ENCODE measurements around the gene CR1. TPM values are rescaled to one million over a fixed set of nuclear protein-coding genes. Genes with fewer than 3 reads are reported as not detected.

CR1 gene
- total and polyA plus RNA-seq, 2 of the 4 experiments (the other 2 are of a cell fraction): not detected

DNA sequence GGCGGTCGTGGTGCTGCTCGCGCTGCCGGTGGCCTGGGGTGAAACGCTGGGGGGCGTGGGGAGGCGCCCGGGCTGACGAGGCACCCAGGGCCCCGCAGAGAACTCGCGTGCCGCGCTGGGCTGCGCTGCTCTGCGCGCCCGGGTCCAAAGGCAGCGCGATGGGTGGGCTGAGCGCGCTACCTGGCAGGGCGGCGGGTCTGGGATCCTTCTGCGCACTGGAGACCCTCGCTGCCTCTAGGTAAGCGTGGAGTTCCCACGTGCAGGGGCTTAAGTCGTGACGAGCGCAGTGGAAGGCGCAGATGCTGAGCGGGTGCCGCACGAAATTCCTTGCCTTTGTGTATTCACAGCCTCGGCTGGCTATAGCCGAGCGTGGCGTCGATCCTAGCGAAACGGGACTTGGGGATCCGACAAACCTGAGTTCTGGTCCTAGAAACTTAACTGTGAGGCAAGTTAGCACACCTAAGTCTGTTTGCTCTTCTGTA lies 173.6 kb downstream of the CR1 start:
- Histone ChIP-seq H3K27ac (ENCODE audit: insufficient read depth, low read length) (no peak overlapping the region), H3K4me1 (ENCODE audit: control insufficient read depth, insufficient read depth, low read length) (no peaks in the 10 kb centered on the region), H3K4ac (ENCODE audit: low read depth, low read length) (no peak overlapping the region), H2BK5ac (ENCODE audit: low read depth, low read length, poor library complexity, severe bottlenecking) (no peak overlapping the region), H3K4me2 (ENCODE audit: low read depth, low read length) (no peak overlapping the region), H3K79me1 (ENCODE audit: low read depth in 1 of 2, low read length in 2 of 2) (no peaks in the 10 kb centered on the region), H3K27me3 (ENCODE audit: control insufficient read depth, insufficient read depth, low read length) (peaks cover 18% of the 10 kb centered on the region), H2BK120ac (ENCODE audit: low read depth, low read length) (no peak overlapping the region), H3K9me3 (ENCODE audit: control insufficient read depth, insufficient read depth, low read length) (no peaks in the 10 kb centered on the region), H3K9ac (ENCODE audit: low read depth, low read length) (no peak overlapping the region), H3K14ac (replicated peaks; ENCODE audit: low read depth, low read length) (no peak overlapping the region), H4K20me1 (ENCODE audit: insufficient read depth, low read length) (no peaks in the 10 kb centered on the region), H2AFZ (replicated peaks; ENCODE audit: low read length, poor library complexity) (no peak overlapping the region), H2BK15ac (ENCODE audit: low read depth, low read length) (no peak overlapping the region), H3K4me3 (ENCODE audit: insufficient read depth, low read depth, low read length) (no peak overlapping the region), H4K8ac (ENCODE audit: low read depth in 2 of 2, low read length in 2 of 2) (no peak overlapping the region), H3K56ac (ENCODE audit: extremely low read depth, insufficient read depth, low read length) (no peak overlapping the region), H3K36me3 (ENCODE audit: control insufficient read depth, insufficient read depth, low read length) (no peaks in the 10 kb centered on the region), H2AK9ac (replicated peaks; ENCODE audit: low read depth, low read length, poor library complexity) (no peak overlapping the region), H2AK5ac (ENCODE audit: low read depth, low read length) (no peak overlapping the region), H3K18ac (ENCODE audit: low read depth, low read length) (no peak overlapping the region), H3K9me1 (ENCODE audit: insufficient read depth, low read length) (no peaks in the 10 kb centered on the region), H2BK20ac (ENCODE audit: low read depth, low read length) (no peak overlapping the region), H4K5ac (ENCODE audit: low read depth, low read length) (no peak overlapping the region), H4K91ac (ENCODE audit: insufficient read depth, low read depth, low read length) (no peak overlapping the region), H3K23ac (ENCODE audit: low read depth, low read length) (no peak overlapping the region)
- 22% methylated on average over 23 of the region's 44 CpGs; no CpG with 5 or more reads in 1 of the 2 experiments for WGBS, 2 experiments (ENCODE audit: extremely low coverage in 2 of 2, insufficient read length in 1 of 2)
- ChIA-PET POLR2A (ENCODE audit: unreplicated experiment) (no interaction called here), CTCF (no interaction called here)
- dilution Hi-C loops (cut with HindIII; ENCODE audit: low sequenced_read_pairs, unreplicated experiment): no loop called here
- no TSS peak for BruUV-seq (replicated peaks)
- ATAC-seq (ENCODE audit: low read depth) (no peak), DNase-seq (no peak)
- TF ChIP-seq RAD21 (IDR thresholded peaks at IDR 0.05; ENCODE audit: low read length) (no peak), BHLHE40 (IDR thresholded peaks at IDR 0.05; ENCODE audit: low read depth, low read length) (no peak), FOS (IDR thresholded peaks at IDR 0.05; ENCODE audit: low read depth, low read length) (no peak), MXI1 (IDR thresholded peaks at IDR 0.05; ENCODE audit: borderline replicate concordance, low read depth, low read length) (no peak), ELK1 (IDR thresholded peaks at IDR 0.05; ENCODE audit: borderline replicate concordance, low read depth, low read length) (no peak), RFX5 (IDR thresholded peaks at IDR 0.05; ENCODE audit: low read depth, low read length) (no peak), SMC3 (IDR thresholded peaks at IDR 0.05; ENCODE audit: low read depth, low read length) (no peak), NFE2L2 (IDR thresholded peaks at IDR 0.05; ENCODE audit: low read depth, low read length) (no peak), POLR2A (IDR thresholded peaks at IDR 0.05; ENCODE audit: low read depth, low read length) (no peak), MAZ (IDR thresholded peaks at IDR 0.05; ENCODE audit: borderline replicate concordance, low read depth, low read length) (no peak), CEBPB (IDR thresholded peaks at IDR 0.05; ENCODE audit: low read depth, low read length) (no peak), RCOR1 (IDR thresholded peaks at IDR 0.05; ENCODE audit: insufficient replicate concordance, low read length) (no peak), MAFK (IDR thresholded peaks at IDR 0.05; ENCODE audit: low read depth, low read length) (no peak), CHD1 (IDR thresholded peaks at IDR 0.05; ENCODE audit: low read depth, low read length) (no peak)
- TF ChIP-seq, protein P1, sequence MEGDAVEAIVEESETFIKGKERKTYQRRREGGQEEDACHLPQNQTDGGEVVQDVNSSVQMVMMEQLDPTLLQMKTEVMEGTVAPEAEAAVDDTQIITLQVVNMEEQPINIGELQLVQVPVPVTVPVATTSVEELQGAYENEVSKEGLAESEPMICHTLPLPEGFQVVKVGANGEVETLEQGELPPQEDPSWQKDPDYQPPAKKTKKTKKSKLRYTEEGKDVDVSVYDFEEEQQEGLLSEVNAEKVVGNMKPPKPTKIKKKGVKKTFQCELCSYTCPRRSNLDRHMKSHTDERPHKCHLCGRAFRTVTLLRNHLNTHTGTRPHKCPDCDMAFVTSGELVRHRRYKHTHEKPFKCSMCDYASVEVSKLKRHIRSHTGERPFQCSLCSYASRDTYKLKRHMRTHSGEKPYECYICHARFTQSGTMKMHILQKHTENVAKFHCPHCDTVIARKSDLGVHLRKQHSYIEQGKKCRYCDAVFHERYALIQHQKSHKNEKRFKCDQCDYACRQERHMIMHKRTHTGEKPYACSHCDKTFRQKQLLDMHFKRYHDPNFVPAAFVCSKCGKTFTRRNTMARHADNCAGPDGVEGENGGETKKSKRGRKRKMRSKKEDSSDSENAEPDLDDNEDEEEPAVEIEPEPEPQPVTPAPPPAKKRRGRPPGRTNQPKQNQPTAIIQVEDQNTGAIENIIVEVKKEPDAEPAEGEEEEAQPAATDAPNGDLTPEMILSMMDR (conservative IDR thresholded peaks at IDR 0.05; ENCODE audit: low read depth, low read length): no peak
- TF ChIP-seq, protein P2, sequence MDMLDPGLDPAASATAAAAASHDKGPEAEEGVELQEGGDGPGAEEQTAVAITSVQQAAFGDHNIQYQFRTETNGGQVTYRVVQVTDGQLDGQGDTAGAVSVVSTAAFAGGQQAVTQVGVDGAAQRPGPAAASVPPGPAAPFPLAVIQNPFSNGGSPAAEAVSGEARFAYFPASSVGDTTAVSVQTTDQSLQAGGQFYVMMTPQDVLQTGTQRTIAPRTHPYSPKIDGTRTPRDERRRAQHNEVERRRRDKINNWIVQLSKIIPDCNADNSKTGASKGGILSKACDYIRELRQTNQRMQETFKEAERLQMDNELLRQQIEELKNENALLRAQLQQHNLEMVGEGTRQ (IDR thresholded peaks at IDR 0.05; ENCODE audit: low read depth, low read length): no peak
- in situ Hi-C loops (cut with MboI; ENCODE audit: low sequenced_read_pairs): no loop called here
- intact Hi-C loops (cut with micrococcal nuclease): no loop called here

Measured in IMR-90 (cell line).